KBM-7 (cell line): ENCODE results near the gene HERC5.
"Not testable (repeated sequence)": the region's sequence is repeated elsewhere in the genome, so short reads cannot be mapped to it uniquely, and the experiment has no call there.

Experiments
- DNase-seq: peaks from one replicate; pipeline ENCODE4 v3.0.0-alpha.2; 2015
- in situ Hi-C: fragments of 300-500 bp; cut with MboI; formaldehyde crosslinking; loops from 2 replicates; pipeline ENCODE4 v1.14.3; 2020; ENCODE audit warnings: low sequenced_read_pairs, low pct_unique_long_range_greater_than_20kb, mixed read lengths

Gene HERC5

DNA sequence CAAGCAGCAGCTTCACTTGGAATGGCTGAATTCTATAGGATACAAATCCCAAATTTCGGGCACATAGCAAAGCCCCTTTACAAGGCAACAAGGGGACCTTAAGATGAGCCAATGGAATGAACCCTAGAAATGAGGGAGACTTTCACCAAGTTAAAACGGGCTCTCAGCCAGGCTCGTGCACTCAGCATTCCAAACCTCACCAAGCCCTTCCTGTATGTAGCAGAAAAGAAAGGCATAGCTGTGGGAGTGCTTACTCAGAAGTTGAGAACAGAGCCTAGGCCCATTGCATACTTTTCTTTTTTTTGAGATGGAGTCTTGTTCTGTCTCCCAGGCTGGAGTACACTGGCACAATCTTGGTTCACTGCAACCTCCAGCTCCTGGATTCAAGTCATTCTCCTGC lies 10.8 kb upstream of the HERC5 start:
- in situ Hi-C loops = no loop called here
- no peak for DNase-seq

DNA sequence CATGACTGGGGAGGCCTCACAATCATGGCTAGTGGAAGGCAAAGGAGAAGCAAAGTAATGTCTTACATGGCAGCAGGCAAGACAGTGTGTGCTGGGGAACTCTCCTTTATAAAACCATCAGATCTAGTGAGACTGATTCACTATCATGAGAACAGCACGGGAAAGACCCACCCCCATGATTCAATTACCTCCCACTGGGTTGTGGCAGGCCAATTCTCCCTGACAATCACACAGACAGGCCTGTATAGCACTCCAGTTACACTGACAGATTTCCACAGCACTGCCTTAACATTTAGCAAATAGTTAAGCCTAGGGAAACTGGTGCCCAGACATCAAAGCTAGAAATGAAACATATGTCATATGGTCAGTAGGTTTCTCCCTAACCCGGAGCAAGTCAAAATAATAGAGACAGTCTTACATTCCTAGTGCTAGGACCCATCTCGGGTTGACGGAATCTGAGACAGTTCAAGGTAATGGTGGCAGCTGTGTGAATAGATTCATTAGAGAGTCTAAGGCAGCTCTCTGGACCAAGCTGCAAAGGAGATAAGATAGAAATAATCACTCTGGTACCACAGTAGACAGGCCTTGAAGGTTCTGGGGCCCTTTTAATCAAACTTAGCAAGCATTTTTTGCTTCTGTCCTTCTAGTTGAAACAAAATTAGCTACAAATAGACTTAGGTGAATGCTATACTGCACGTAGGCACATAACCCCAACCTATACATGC lies 9.4 kb upstream of the HERC5 start:
- no peak for DNase-seq
- in situ Hi-C loops = no loop called here

DNA sequence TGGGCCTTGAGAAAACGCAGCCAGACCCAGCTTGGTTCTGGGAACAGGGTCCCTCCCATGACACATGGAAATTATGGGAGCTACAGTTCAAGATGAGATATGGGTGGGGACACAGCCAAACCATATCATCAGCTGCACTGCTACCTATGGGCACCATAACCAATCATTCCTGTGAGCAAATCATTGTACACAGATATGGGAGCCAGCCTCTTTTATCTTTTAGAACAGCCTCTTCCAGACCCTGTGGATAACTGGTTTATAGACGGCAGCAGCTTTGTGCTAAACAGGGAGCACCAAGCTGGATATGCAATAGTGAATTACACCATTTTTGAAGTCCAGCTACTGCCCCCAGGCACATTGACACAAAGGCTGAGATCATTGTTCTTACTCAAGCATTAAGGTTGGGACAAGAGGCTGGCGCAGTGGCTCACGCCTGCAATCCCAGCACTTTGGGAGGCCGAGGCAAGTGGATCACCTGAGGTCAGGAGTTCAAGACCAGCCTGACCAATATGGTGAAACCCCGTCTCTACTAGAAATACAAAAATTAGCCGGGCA lies 8.6 kb upstream of the HERC5 start:
- in situ Hi-C loops, DNase-seq: not testable (repeated sequence)

DNA sequence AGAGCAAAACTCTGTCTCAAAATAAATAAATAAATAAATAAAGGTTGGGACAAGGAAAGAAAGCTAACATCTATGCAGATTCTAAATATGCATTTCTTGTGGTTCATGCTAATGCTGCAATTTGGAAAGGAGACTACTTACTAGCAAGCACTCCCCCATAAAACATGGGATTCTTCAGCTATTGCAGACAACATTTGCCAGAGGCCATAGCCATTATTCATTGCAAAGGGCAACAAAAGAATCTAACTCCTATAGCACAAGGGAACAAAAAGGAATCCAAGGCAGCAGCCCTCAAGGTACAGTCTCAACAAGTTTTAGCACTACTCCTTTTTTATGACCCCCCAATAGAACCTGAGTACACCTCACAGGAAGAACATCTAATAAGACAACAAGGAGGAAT lies 8.0 kb upstream of the HERC5 start:
- in situ Hi-C loops = no loop called here

DNA sequence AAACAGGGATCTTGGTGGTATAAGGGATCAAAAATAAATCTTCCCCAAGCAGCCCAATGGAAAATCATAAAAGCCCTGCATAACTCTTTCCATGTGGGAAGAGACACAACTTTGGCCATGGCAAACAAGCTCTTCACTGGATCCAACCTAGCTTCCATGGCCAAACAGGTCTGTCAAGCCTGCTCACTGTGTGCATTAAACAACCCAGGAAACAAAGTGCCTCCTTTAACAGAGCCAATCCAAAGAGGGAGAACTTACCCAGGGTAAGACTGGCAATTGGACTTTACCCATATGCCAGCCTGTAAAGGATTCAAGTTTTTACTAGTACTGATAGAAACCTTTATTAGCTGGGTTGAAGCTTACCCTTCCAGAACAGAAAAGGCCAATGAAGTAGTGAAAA lies 7.6 kb upstream of the HERC5 start:
- no peak for DNase-seq
- in situ Hi-C loops = no loop called here

More for the DNA sequence above, 8.0 kb upstream of the HERC5 start:
- no peak for DNase-seq

DNA sequence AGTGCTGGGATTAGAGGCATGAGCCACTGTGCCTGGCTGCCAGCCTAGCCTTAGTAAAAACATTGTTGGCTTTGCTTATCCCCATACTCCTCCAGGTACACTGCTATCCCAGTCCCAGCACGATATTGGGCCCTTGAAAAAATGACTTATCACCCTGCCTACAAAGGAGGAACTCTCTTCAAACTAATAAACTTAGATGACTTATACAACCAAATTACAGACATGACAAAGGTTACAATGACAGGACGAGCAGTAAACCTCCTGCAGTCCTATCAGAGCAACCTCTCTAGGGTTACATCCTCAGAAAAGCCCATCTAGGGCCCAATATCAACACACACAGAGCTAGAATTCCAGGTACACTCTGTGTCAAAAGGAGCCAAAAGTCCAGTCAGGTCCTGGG lies 5.7 kb upstream of the HERC5 start:
- no peak for DNase-seq
- in situ Hi-C loops = no loop called here

DNA sequence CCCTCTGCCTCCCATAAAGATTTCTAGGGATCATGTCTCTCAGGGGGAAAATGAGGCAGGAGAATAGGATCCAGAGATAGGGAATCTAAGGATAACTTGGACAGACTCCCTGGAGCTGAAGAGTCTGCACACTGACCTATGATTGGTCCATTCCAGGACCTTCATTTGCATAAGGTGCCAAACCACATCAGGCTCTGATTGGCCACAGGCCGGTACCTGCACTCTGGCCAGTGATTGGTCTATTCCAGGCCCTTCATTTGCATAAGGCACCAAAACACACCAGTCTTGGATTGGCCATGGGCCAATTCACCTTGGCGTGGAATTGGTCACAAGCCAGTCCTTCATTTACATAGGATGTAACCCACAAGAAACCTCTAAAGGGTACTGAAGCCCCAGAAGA lies 4.0 kb upstream of the HERC5 start:
- in situ Hi-C loops = no loop called here
- DNase-seq = no peak

DNA sequence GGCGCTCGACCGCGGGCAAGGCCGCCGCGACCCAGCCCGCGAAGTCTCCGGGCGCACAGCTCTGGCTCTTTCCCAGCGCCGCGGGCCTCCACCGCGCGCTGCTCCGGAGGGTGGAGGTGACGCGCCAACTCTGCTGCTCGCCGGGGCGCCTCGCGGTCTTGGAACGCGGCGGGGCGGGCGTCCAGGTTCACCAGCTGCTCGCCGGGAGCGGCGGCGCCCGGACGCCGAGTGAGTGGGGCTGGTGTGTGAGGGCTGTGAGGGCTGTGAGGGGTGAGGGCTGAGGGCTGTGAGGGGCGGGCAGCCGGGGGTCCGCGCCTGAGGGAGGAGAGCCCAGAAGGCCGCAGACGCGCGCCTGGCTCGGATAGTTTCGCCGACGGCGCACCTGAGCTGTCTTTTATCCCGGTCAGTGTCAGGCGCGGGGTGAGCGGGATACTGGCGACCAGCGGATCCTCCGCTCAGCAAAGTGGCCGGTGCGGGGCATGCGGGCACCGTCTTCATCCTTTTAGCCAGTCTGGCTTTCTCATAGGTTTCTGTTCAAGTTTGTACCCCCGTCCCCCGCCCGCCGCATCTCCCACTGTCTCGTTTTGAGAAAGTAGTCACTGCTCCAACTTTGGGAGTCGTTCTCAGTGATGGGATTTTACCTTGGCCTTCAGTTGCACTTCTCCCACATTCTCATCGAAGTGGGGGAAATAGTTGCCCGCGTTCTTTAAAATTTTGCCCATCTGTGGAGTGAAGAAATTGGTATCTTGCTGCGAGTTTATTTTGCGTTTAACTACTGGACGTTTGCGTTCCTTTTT lies 586 bp downstream of the HERC5 start:
- in situ Hi-C loops = no loop called here
- no peak for DNase-seq

DNA sequence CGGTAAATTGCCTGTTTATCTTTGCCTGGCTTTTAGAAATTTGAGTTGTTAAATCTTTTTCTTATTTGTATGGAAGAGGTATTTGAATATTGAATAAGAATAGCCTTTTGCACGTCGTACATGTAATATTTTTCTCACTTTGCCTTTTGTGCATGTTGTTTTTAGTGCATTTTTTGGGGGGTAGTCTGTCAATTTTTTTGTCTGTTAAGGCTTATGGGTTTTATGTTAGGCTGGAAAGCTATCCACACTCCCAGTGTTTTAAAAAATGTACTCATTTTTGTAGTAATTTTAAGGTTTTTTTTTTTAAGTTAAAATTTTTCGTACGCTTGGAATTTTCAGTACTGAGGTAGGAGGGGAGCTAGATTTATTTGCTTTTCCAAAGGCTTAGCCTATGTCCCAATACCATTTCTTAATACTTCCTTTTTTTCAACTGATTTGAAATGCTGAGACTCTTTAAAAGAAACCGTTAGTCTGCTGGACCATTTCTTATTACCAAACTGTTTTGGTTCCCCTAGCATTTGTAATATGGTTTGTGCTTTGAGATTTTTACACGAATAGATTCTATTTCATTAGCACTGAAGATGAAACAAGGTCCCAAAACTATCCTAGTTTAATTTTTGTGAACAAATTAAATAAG lies 1.3 kb downstream of the HERC5 start:
- in situ Hi-C loops = no loop called here
- DNase-seq = peak; percentile 45

DNA sequence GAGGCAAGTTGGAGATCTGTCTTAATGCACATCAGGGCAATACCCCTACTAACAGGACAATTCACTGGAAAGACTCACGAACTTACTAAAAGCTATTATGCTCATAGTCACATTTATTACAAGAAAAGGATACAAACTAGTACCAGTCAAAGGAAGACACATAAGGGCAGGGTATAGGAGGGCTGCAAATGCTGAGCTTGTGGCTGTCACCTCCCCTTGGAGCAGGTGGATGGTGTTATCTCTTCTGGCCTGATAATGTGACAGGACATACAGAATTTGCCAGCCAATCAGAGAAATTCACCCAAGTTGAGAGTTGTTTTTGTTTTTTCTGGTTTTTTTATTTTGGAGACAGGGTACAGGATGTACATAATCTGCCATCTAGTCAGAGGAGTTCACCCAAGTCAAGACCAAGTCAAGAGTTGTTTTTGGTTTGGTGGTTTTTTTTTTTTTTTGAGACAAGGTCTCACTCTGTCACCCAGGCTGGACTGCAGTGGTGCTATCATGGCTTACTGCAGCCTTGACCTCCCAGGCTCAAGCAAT lies 8.8 kb downstream of the HERC5 start:
- DNase-seq = no peak
- in situ Hi-C loops = no loop called here

DNA sequence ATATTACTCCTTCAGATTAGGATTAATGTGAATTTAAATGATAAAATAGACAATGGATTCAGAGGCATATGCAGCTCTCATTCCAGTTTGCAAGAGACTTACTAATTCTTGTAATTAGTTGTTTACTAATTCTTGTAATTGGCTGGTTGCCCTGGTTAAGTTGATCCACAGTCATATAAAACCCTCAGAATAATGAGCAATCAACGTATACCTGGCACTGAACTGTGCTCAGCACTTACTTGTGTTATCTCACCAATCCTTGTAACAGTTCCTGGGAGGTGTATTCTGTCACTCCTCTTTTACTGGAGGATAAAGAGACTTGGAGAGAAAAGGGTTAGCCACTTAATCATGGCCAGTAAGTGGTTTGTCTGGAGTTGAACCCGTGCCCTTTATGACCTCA lies 10.5 kb downstream of the HERC5 start:
- DNase-seq = no peak
- in situ Hi-C loops = no loop called here

DNA sequence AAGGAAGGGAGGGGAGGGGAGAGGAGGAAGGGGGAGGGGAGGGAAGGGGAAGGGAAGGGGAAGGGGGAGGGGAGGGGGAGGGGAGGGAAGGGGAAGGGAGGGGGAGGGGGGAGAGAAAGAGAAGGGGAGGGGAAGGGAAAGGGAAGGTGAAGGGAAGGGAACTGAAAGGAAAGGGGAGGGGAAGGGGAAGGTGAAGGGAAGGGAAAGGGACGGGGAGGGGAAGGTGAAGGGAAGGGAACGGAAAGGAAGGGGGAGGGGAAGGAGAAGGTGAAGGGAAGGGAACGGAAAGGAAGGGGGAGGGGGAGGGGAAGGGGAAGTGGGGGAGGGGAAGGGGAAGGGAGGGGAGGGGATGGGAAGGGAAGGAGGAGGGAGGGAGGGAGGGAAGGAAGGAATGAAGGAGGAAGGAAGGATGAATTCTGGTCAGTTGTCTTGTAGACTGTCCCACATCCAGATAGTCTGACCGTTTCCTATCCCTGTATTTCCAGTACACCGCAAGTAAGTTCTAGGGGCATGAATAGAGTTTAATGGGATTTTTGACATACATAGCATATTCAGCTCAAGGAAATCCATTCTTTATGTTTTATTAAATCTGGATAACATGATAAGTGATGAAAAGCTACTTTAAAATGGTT lies 20.4 kb downstream of the HERC5 start:
- in situ Hi-C loops = no loop called here
- DNase-seq = no peak

DNA sequence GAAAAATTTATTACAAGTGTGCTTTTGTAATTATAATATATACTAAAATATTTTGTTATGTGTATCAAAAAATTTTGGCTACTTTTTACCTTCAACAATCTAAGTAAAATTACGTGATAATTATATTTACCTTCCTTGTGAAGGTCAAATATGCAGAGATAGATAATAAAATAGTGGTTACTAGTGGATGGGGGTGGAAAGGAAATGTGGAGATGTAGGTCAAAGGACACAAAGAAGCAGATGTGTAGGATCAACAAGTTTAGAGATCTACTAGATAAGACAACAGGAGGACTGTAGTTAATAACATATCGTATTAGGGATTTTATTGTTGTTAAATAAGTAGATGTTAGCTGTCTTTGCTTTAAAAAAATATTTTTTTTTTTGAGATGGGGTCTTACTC lies 21.3 kb downstream of the HERC5 start:
- no peak for DNase-seq
- in situ Hi-C loops = no loop called here

DNA sequence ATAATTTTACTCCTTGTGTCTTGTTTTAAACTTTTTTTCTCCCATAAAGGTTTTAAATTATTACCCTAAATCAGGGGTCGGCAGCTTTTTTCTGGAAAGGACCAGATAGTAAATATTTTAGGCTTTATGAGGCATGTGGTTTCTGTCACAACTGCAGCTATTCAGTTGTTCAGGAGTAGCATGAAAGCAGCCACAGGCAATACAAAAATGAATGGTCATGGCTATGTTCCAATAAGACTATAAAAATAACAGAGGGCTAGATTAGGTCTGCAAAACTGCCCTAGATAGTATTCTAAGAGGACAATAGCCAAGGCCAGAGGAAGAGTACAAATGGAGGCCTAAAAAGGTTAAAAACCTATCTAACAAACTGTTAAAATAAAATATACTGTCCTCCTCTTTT lies 24.6 kb downstream of the HERC5 start:
- no peak for DNase-seq
- in situ Hi-C loops = no loop called here

DNA sequence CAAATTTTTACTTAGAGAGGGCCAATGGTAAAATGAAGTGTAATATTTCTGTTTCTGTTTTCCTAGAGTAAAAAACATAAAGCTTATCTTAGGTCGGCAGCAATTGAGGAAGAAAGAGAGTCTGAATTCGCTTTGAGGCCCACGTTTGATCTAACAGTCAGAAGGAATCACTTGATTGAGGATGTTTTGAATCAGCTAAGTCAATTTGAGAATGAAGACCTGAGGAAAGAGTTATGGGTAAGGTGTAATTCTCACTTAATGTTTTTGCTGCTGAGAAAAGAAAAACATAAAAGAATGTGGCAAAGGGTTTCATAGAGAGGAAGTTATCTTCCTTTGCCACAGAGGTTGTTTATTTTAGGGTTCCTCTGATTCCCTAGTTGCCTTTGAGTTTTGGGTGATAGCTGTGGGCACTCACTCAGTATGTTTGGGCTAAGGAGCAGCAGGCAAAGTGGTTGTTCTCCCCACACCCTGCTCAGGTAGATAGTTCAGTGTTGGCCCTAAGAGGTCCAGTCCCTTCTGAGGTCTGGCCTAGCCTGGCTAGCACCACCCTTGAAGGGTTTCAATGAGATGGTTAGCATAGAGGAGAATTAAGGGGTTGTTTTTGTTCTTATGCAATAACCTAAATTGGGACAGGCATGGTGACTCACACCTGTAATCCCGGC lies 32.3 kb downstream of the HERC5 start:
- in situ Hi-C loops = no loop called here
- DNase-seq = peak; percentile 12

DNA sequence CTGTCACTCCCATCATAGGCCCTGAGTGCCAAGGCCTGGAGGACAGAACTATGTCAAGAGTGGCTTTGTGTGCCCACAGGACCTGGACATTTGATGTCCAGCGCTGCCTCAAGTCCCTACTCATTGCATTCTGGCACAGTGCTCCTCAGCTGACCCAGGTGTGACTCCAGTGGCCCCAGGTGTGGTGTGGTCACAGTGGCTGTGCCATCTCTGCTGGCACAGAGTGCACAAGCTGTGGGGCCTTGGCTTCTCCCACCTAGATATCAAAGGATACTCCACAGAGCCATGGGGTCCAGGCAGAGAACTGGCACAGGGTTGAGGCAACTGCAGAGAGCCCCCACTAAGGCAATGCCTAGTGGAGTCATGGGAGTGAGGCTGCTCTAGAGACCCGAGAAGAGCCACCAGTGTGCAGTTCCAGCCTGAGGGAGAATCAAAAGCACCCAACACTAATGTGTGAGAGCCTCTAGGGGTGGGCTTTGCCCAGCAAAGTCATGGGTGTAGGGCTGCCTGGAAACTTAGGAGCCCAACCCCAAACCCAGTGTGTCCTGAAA lies 41.0 kb downstream of the HERC5 start:
- in situ Hi-C loops = no loop called here
- DNase-seq = no peak

DNA sequence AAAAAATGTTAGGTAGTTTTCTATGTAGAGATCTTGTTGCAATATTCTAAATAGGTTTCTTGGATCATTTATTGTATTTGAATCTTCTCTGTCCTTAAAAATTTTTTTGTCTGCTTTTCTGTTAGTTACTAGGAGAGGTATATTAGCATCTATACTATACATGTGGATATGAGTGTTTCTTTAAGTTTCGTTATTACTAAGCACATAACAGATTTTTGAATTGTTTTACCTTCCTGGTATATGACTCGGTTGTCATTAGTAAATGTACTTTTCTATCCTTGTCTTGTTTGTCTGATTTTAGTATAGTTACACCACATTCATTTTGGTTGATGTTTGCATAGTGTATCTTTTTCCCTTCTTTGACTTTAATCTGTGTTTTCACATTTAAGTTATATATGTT lies 46.4 kb downstream of the HERC5 start:
- no peak for DNase-seq
- in situ Hi-C loops = loop anchor here (25.0 kb wide), 1 partner anchor 466 kb away; no protein-coding TSS in a partner anchor

DNA sequence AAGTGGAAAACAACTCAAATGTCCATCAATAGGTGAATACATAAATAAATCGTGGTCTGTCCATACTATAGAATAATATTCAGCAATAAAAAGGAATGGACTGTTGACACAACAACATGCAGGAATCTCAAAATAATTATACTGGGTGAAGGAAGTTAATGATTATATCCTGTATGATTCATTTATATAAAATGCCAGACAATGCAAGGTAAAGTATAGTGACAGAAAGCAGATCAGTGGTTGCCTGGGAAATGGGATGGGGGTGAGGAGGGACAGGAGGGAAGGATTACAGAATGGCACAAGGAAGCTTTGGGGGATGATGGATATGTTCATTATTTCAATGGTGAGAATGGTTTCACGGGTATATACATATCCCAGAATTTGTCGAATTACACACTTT lies 54.3 kb downstream of the HERC5 start:
- in situ Hi-C loops = loop anchor here (10.0 to 25.0 kb wide), 2 partner anchors 296 to 474 kb away; no protein-coding TSS in a partner anchor
- no peak for DNase-seq
